PC-3 (cell line): Measurements from ENCODE around the gene ANK2. TPM values are rescaled to one million over a fixed set of nuclear protein-coding genes. Genes with fewer than 3 reads are reported as not detected.

Experiments
- ATAC-seq: fragments of 200-7000 bp; cut with Tn5 transposase; 2 replicates; pipeline ENCODE4 v1.9.1; 2020; ENCODE audit warnings: mild to moderate bottlenecking, moderate library complexity
- BruUV-seq: library from RNA; stranded (reverse); fragments of 400-500 nt; replicated peaks from 2 replicates; lab custom pipeline; 2021; lab: Mats Ljungman, UMichigan
- CTCF ChIA-PET: fragments of 300-600 bp; sonication (Branson Sonifier 250); formaldehyde crosslinking; loops from one replicate; lab custom pipeline; 2022; ENCODE audit warnings: antibody characterized with exemption; lab: Charles Lee
- POLR2A ChIA-PET: fragments of 300-600 bp; sonication (Branson Sonifier 250); formaldehyde crosslinking; loops from one replicate; lab custom pipeline; 2022; ENCODE audit warnings: antibody characterized with exemption; ENCODE audit not compliant: unreplicated experiment; lab: Charles Lee
- DNase-seq: peaks from one replicate; pipeline ENCODE4 v3.0.0-alpha.2; 2015
- H2AFZ ChIP-seq: fragments of 300-600 bp; sonication (generic); 2 replicates; pipeline ENCODE4 v1.6.0; 2016; ENCODE audit warnings: antibody characterized with exemption, low read length
- H3F3A ChIP-seq: fragments of 300-600 bp; sonication (generic); one replicate; pipeline ENCODE4 v1.6.0; 2017; ENCODE audit warnings: antibody characterized with exemption, low read length, control low read depth, mild to moderate bottlenecking; ENCODE audit not compliant: unreplicated experiment
- H3K27ac ChIP-seq: fragments of 300-600 bp; sonication (generic); 2 replicates; pipeline ENCODE4 v1.5.1; 2016; ENCODE audit warnings: mild to moderate bottlenecking, low read length
- H3K27me3 ChIP-seq: fragments of 300-600 bp; sonication (generic); 2 replicates; pipeline ENCODE4 v1.6.1; 2016; ENCODE audit warnings: low read length, mixed read lengths
- H3K36me3 ChIP-seq: fragments of 300-600 bp; sonication (generic); 2 replicates; pipeline ENCODE4 v1.6.1; 2016; ENCODE audit warnings: low read depth, mixed run types, low read length, mixed read lengths
- H3K4me1 ChIP-seq: fragments of 300-600 bp; sonication (generic); 2 replicates; pipeline ENCODE4 v1.5.1; 2016; ENCODE audit warnings: low read length; ENCODE audit not compliant: insufficient read depth
- H3K4me2 ChIP-seq: fragments of 300-600 bp; sonication (generic); 2 replicates; pipeline ENCODE4 v1.6.0; 2016; ENCODE audit warnings: low read length
- H3K4me3 ChIP-seq: fragments of 300-600 bp; sonication (generic); 2 replicates; pipeline ENCODE4 v1.5.1; 2016; ENCODE audit warnings: mild to moderate bottlenecking, low read length, mixed read lengths
- H3K79me2 ChIP-seq: fragments of 300-600 bp; sonication (generic); 2 replicates; pipeline ENCODE4 v1.6.1; 2017; ENCODE audit warnings: low read length, mixed read lengths
- H3K9ac ChIP-seq: fragments of 300-600 bp; sonication (generic); 2 replicates; pipeline ENCODE4 v1.6.0; 2016; ENCODE audit warnings: mild to moderate bottlenecking, low read length
- H3K9me2 ChIP-seq: fragments of 300-600 bp; sonication (generic); replicated peaks from 2 replicates; pipeline ENCODE4 v1.6.1; 2016; ENCODE audit warnings: mixed run types, low read length, mixed read lengths
- H3K9me3 ChIP-seq: fragments of 300-600 bp; sonication (generic); 2 replicates; pipeline ENCODE4 v1.6.1; 2016; ENCODE audit warnings: low read length, mixed read lengths
- H4K20me1 ChIP-seq: fragments of 300-600 bp; sonication (generic); 2 replicates; pipeline ENCODE4 v1.6.1; 2016; ENCODE audit warnings: low read length, mixed read lengths
- EZH2 ChIP-seq: fragments of 300-600 bp; sonication (generic); IDR thresholded peaks from one replicate; pipeline ENCODE4 v1.6.1; 2017; ENCODE audit warnings: antibody characterized with exemption, mild to moderate bottlenecking, low read length; ENCODE audit not compliant: unreplicated experiment
- EZH2phosphoT487 ChIP-seq: fragments of 300-600 bp; sonication (generic); IDR thresholded peaks from 2 replicates; pipeline ENCODE4 v1.6.1; 2018; ENCODE audit warnings: mild to moderate bottlenecking, antibody characterized with exemption, low read length, borderline replicate concordance
- intact Hi-C: fragments of 100-400 bp; cut with micrococcal nuclease; formaldehyde crosslinking; loops from 2 replicates; pipeline ENCODE4 v1.9.0; 2023
- total RNA-seq: library from RNA; depleted of rRNA; stranded (reverse); fragments of >200 nt; gene quantifications from 2 replicates; pipeline ENCODE4 v1.2.3, GENCODE V29; 2014
- TF ChIP-seq, protein P1 (sequence below): fragments of 300-600 bp; sonication (generic); conservative IDR thresholded peaks from 2 replicates; pipeline ENCODE4 v1.5.1; 2017; ENCODE audit warnings: antibody characterized with exemption, low read depth, mild to moderate bottlenecking, low read length

The ANK2 gene
- total RNA-seq, 1 experiment from 2014 or later = 1.8 TPM

DNA sequence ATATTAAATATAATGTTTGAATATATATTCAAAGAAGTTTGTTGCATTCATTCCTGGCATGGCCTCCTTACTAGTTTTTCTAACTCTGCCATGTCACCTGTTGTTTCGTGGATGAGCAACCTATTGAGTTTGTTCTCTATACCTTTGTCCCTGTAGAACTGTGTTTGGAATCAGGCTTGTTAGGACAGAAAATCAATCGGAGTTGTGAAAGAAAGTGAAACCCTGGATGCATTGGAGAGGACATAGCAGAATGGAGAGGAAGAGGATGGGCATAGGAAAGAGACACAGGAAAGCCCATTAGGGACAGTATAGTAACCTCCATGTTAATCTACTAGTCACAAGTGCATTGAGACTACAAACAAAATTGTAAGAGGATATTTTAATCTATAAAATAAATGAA lies 31.2 kb downstream of the ANK2 start:
- no peak overlapping the region for H3K4me2 ChIP-seq
- no peak overlapping the region for H3K4me3 ChIP-seq
- H2AFZ ChIP-seq = no peak overlapping the region
- ChIA-PET POLR2A (no interaction called here), CTCF (no interaction called here)
- H3K9ac ChIP-seq = no peak overlapping the region
- H3K9me3 ChIP-seq = no peaks in the 10 kb centered on the region
- ATAC-seq (no peak), DNase-seq (no peak)
- no peaks in the 10 kb centered on the region for H3K79me2 ChIP-seq
- H3K36me3 ChIP-seq = no peaks in the 10 kb centered on the region
- BruUV-seq = no TSS peak
- H3F3A ChIP-seq = no peaks in the 10 kb centered on the region
- no peaks in the 10 kb centered on the region for H3K9me2 ChIP-seq
- intact Hi-C loops = no loop called here
- TF ChIP-seq EZH2 = no peak
- no peak for TF ChIP-seq EZH2phosphoT487
- TF ChIP-seq, protein P1, sequence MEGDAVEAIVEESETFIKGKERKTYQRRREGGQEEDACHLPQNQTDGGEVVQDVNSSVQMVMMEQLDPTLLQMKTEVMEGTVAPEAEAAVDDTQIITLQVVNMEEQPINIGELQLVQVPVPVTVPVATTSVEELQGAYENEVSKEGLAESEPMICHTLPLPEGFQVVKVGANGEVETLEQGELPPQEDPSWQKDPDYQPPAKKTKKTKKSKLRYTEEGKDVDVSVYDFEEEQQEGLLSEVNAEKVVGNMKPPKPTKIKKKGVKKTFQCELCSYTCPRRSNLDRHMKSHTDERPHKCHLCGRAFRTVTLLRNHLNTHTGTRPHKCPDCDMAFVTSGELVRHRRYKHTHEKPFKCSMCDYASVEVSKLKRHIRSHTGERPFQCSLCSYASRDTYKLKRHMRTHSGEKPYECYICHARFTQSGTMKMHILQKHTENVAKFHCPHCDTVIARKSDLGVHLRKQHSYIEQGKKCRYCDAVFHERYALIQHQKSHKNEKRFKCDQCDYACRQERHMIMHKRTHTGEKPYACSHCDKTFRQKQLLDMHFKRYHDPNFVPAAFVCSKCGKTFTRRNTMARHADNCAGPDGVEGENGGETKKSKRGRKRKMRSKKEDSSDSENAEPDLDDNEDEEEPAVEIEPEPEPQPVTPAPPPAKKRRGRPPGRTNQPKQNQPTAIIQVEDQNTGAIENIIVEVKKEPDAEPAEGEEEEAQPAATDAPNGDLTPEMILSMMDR = no peak
- no peaks in the 10 kb centered on the region for H3K4me1 ChIP-seq
- H3K27me3 ChIP-seq = no peaks in the 10 kb centered on the region
- no peaks in the 10 kb centered on the region for H4K20me1 ChIP-seq
- H3K27ac ChIP-seq = no peak overlapping the region

DNA sequence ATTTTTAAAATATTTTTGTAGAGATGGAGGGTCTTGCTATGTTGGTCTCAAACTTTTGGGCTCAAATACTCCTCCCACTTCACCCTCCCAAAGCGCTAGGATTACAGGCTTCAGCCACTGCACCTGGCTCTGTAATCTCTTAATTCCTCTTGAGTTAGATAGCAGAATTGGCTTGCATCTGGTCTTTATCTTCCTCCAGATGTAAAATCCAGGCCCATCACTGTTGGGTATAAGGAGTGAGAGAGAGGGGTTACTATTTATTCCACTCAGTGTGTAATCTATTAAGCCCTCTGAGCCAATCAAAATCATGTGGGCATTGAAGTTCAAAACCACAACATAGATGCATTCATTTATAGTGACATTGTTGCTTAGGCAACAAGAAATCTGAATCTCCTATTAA lies 33.9 kb downstream of the ANK2 start:
- Histone ChIP-seq H3K9me3 (no peaks in the 10 kb centered on the region), H3K4me1 (no peaks in the 10 kb centered on the region), H4K20me1 (no peaks in the 10 kb centered on the region), H3K4me2 (no peak overlapping the region), H3K9ac (no peak overlapping the region), H3K4me3 (no peak overlapping the region), H2AFZ (no peak overlapping the region), H3K27me3 (no peaks in the 10 kb centered on the region), H3K79me2 (no peaks in the 10 kb centered on the region), H3F3A (no peaks in the 10 kb centered on the region), H3K36me3 (no peaks in the 10 kb centered on the region), H3K27ac (no peak overlapping the region), H3K9me2 (no peaks in the 10 kb centered on the region)
- intact Hi-C loops = no loop called here
- no peak for DNase-seq
- BruUV-seq = no TSS peak
- TF ChIP-seq EZH2 = no peak
- TF ChIP-seq, protein P1 = no peak
- no peak for TF ChIP-seq EZH2phosphoT487
- CTCF ChIA-PET = no interaction called here
- POLR2A ChIA-PET = no interaction called here
- ATAC-seq = no peak

DNA sequence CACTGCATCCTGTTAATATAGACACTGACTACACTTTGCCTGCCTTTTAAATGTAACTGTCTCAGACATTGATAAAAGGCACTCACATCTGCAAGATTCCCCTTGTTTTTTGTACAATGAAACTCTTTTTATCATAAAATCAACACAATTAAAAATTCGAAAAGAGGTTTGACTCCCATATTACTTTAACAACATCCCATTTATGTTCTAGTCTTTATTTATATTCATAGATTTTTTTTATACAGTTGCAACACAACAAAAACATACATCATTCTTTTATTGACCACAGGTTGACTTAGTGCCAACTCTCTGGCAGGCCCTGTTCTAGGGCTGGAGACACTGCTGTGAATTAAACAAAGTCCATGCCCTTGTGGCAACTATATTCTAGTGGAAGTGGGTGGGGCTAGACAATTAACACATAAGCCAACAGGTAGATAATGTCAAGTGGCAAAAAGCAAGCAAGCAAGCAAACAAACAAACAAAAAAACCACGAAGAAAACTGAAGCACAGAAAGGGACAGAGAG lies 36.8 kb downstream of the ANK2 start:
- CTCF ChIA-PET = no interaction called here

More for the DNA sequence above, 36.8 kb downstream of the ANK2 start:
- no peak overlapping the region for H3K4me2 ChIP-seq
- TF ChIP-seq EZH2phosphoT487 = no peak
- TF ChIP-seq EZH2 = no peak
- TF ChIP-seq, protein P1 = no peak
- no peak overlapping the region for H3K9ac ChIP-seq
- BruUV-seq = no TSS peak
- no peaks in the 10 kb centered on the region for H3K9me3 ChIP-seq
- no peaks in the 10 kb centered on the region for H3K79me2 ChIP-seq
- POLR2A ChIA-PET = no interaction called here
- H3F3A ChIP-seq = no peaks in the 10 kb centered on the region
- H3K36me3 ChIP-seq = no peaks in the 10 kb centered on the region
- no peak overlapping the region for H2AFZ ChIP-seq
- H3K27me3 ChIP-seq = no peaks in the 10 kb centered on the region
- no peak overlapping the region for H3K4me3 ChIP-seq
- no peaks in the 10 kb centered on the region for H3K4me1 ChIP-seq
- no peak overlapping the region for H3K27ac ChIP-seq
- intact Hi-C loops = no loop called here
- ATAC-seq (no peak), DNase-seq (peak; percentile 24)
- H3K9me2 ChIP-seq = no peaks in the 10 kb centered on the region
- H4K20me1 ChIP-seq = no peaks in the 10 kb centered on the region
